ENCODE results near the gene NLGN2.

NLGN2 gene

GRCh38 chr17:7418472-7419152 lies 11.0 kb downstream of the NLGN2 start:
- WGBS, result 78% methylated on average over 13 of the region's 18 CpGs
- Histone ChIP-seq H3K9me3 (ENCODE audit: control insufficient read depth, low read length) (no peaks in the 10 kb centered on the region), H3K14ac (ENCODE audit: low read length in 2 of 2) (no peak overlapping the region), H3K79me1 (replicated peaks; ENCODE audit: low read length, poor library complexity, severe bottlenecking) (peaks cover 3% of the 10 kb centered on the region), H2BK12ac (ENCODE audit: low read length in 2 of 2) (no peak overlapping the region), H3K4me3 (ENCODE audit: insufficient read depth in 1 of 2, low read depth in 1 of 2, low read length in 2 of 2) (no peak overlapping the region), H3K23ac (ENCODE audit: low read length in 2 of 2) (no peak overlapping the region), H3K36me3 (ENCODE audit: control insufficient read depth in 1 of 2, insufficient read depth in 2 of 2, low read depth in 1 of 2, low read length in 2 of 2) (peaks cover 24 to 54% of the 10 kb centered on the region in 2 experiments), H3K27ac (ENCODE audit: low read length, poor library complexity, severe bottlenecking) (no peak overlapping the region), H2AK5ac (ENCODE audit: low read length, severe bottlenecking) (no peak overlapping the region), H2AFZ (ENCODE audit: low read depth, low read length) (no peak overlapping the region), H3K18ac (ENCODE audit: low read depth in 1 of 2, low read length in 2 of 2) (no peak overlapping the region), H3K4me2 (ENCODE audit: low read length, poor library complexity, severe bottlenecking) (no peak overlapping the region), H4K8ac (ENCODE audit: low read length) (no peak overlapping the region), H3K4ac (ENCODE audit: low read depth in 1 of 2, low read length in 2 of 2) (no peak overlapping the region), H4K91ac (ENCODE audit: low read length) (no peak overlapping the region), H3K27me3 (ENCODE audit: control insufficient read depth in 1 of 2, insufficient read depth in 1 of 2, low read length in 2 of 2) (no peaks in the 10 kb centered on the region), H3K9ac (ENCODE audit: low read length) (no peak overlapping the region), H3K4me1 (ENCODE audit: control insufficient read depth, insufficient read depth, low read depth, low read length) (peaks cover 3% of the 10 kb centered on the region), H2BK120ac (ENCODE audit: low read depth, low read length) (no peak overlapping the region), H2BK5ac (ENCODE audit: low read depth, low read length, poor library complexity, severe bottlenecking) (no peak overlapping the region), H2BK15ac (ENCODE audit: low read depth, poor library complexity, severe bottlenecking) (no peak overlapping the region)
- no peak for DNase-seq

- peaks cover 3% of the 10 kb centered on the region for H3K4me1 ChIP-seq (ENCODE audit: control insufficient read depth, insufficient read depth, low read depth, low read length)
- 80% methylated on average over 17 of the region's 17 CpGs for WGBS
- no peak within 1 kb of the TSS for H3K9ac ChIP-seq (ENCODE audit: low read length)
- no peak within 1 kb of the TSS for H3K4me3 ChIP-seq (ENCODE audit: insufficient read depth in 1 of 2, low read depth in 1 of 2, low read length in 2 of 2)
- no peak within 1 kb of the TSS for H3K4ac ChIP-seq (ENCODE audit: low read depth in 1 of 2, low read length in 2 of 2)
- no peak within 1 kb of the TSS for H3K4me2 ChIP-seq (ENCODE audit: low read length, poor library complexity, severe bottlenecking)
- no peak within 1 kb of the TSS for H3K27ac ChIP-seq (ENCODE audit: low read length, poor library complexity, severe bottlenecking)
- DNase-seq, result no peak
- H4K91ac ChIP-seq (ENCODE audit: low read length), result no peak within 1 kb of the TSS
- no peak within 1 kb of the TSS for H2BK5ac ChIP-seq (ENCODE audit: low read depth, low read length, poor library complexity, severe bottlenecking)
- H3K9me3 ChIP-seq (ENCODE audit: control insufficient read depth, low read length), result no peaks in the 10 kb centered on the region
- no peak within 1 kb of the TSS for H3K18ac ChIP-seq (ENCODE audit: low read depth in 1 of 2, low read length in 2 of 2)
- H3K23ac ChIP-seq (ENCODE audit: low read length in 2 of 2), result no peak within 1 kb of the TSS
- H3K27me3 ChIP-seq (ENCODE audit: control insufficient read depth in 1 of 2, insufficient read depth in 1 of 2, low read length in 2 of 2), result peaks cover 0 to 2% of the 10 kb centered on the region in 2 experiments
- H2BK12ac ChIP-seq (ENCODE audit: low read length in 2 of 2), result no peak within 1 kb of the TSS
- H3K14ac ChIP-seq (ENCODE audit: low read length in 2 of 2), result no peak within 1 kb of the TSS
- no peak within 1 kb of the TSS for H2AK5ac ChIP-seq (ENCODE audit: low read length, severe bottlenecking)
- peaks cover 2% of the 10 kb centered on the region for H3K79me1 ChIP-seq (replicated peaks; ENCODE audit: low read length, poor library complexity, severe bottlenecking)
- H2BK15ac ChIP-seq (ENCODE audit: low read depth, poor library complexity, severe bottlenecking), result no peak within 1 kb of the TSS
- no peak within 1 kb of the TSS for H4K8ac ChIP-seq (ENCODE audit: low read length)
- H2AFZ ChIP-seq (ENCODE audit: low read depth, low read length), result no peak within 1 kb of the TSS
- H3K36me3 ChIP-seq (ENCODE audit: control insufficient read depth in 1 of 2, insufficient read depth in 2 of 2, low read depth in 1 of 2, low read length in 2 of 2), result peaks cover 22 to 40% of the 10 kb centered on the region in 2 experiments
- H2BK120ac ChIP-seq (ENCODE audit: low read depth, low read length), result no peak within 1 kb of the TSS
These were observed 12.4 kb downstream of the NLGN2 start, which contains the start of gene SPEM1 for GRCh38 chr17:7419819-7420610. TSS of gene SPEM1 (plus strand) at chr17:7420324. CDS start at chr17:7420385, 61 bp downstream.

- no peak overlapping the region for H4K91ac ChIP-seq (ENCODE audit: low read length)
These were observed 13.5 kb downstream of the NLGN2 start for GRCh38 chr17:7421186-7421585.

GRCh38 chr17:7423679-7424078 lies 16.0 kb downstream of the NLGN2 start:
- Histone ChIP-seq H3K9me3 (ENCODE audit: control insufficient read depth, low read length) (no peaks in the 10 kb centered on the region), H3K14ac (ENCODE audit: low read length in 2 of 2) (no peak overlapping the region), H3K27me3 (ENCODE audit: control insufficient read depth in 1 of 2, insufficient read depth in 1 of 2, low read length in 2 of 2) (peaks cover 0 to 8% of the 10 kb centered on the region in 2 experiments), H3K23ac (ENCODE audit: low read length in 2 of 2) (no peak overlapping the region), H2BK5ac (ENCODE audit: low read depth, low read length, poor library complexity, severe bottlenecking) (no peak overlapping the region), H3K9ac (ENCODE audit: low read length) (no peak overlapping the region), H3K18ac (ENCODE audit: low read depth in 1 of 2, low read length in 2 of 2) (no peak overlapping the region), H4K91ac (ENCODE audit: low read length) (no peak overlapping the region), H3K36me3 (ENCODE audit: control insufficient read depth in 1 of 2, insufficient read depth in 2 of 2, low read depth in 1 of 2, low read length in 2 of 2) (peaks cover 0 to 4% of the 10 kb centered on the region in 2 experiments), H4K8ac (ENCODE audit: low read length) (no peak overlapping the region), H3K4me1 (ENCODE audit: control insufficient read depth, insufficient read depth, low read depth, low read length) (no peaks in the 10 kb centered on the region), H3K4me3 (ENCODE audit: insufficient read depth in 1 of 2, low read depth in 1 of 2, low read length in 2 of 2) (no peak overlapping the region), H3K4ac (ENCODE audit: low read depth in 1 of 2, low read length in 2 of 2) (no peak overlapping the region), H3K27ac (ENCODE audit: low read length, poor library complexity, severe bottlenecking) (no peak overlapping the region), H2BK15ac (ENCODE audit: low read depth, poor library complexity, severe bottlenecking) (no peak overlapping the region), H2BK12ac (ENCODE audit: low read length in 2 of 2) (no peak overlapping the region), H2AFZ (ENCODE audit: low read depth, low read length) (no peak overlapping the region), H2AK5ac (ENCODE audit: low read length, severe bottlenecking) (no peak overlapping the region), H2BK120ac (ENCODE audit: low read depth, low read length) (no peak overlapping the region), H3K79me1 (replicated peaks; ENCODE audit: low read length, poor library complexity, severe bottlenecking) (no peaks in the 10 kb centered on the region), H3K4me2 (ENCODE audit: low read length, poor library complexity, severe bottlenecking) (no peak overlapping the region)
- DNase-seq, result no peak
- 90% methylated on average over 4 of the region's 4 CpGs for WGBS

More at GRCh38 chr17:7421186-7421585, 13.5 kb downstream of the NLGN2 start:
- Histone ChIP-seq H3K18ac (ENCODE audit: low read depth in 1 of 2, low read length in 2 of 2) (no peak overlapping the region), H2BK15ac (ENCODE audit: low read depth, poor library complexity, severe bottlenecking) (no peak overlapping the region), H2AK5ac (ENCODE audit: low read length, severe bottlenecking) (no peak overlapping the region), H3K79me1 (replicated peaks; ENCODE audit: low read length, poor library complexity, severe bottlenecking) (peaks cover 2% of the 10 kb centered on the region), H3K9me3 (ENCODE audit: control insufficient read depth, low read length) (no peaks in the 10 kb centered on the region), H2BK120ac (ENCODE audit: low read depth, low read length) (no peak overlapping the region), H3K4me2 (ENCODE audit: low read length, poor library complexity, severe bottlenecking) (no peak overlapping the region), H3K4me1 (ENCODE audit: control insufficient read depth, insufficient read depth, low read depth, low read length) (no peaks in the 10 kb centered on the region), H3K9ac (ENCODE audit: low read length) (no peak overlapping the region), H3K27me3 (ENCODE audit: control insufficient read depth in 1 of 2, insufficient read depth in 1 of 2, low read length in 2 of 2) (peaks cover 0 to 8% of the 10 kb centered on the region in 2 experiments), H3K4me3 (ENCODE audit: insufficient read depth in 1 of 2, low read depth in 1 of 2, low read length in 2 of 2) (no peak overlapping the region), H4K8ac (ENCODE audit: low read length) (no peak overlapping the region), H2BK12ac (ENCODE audit: low read length in 2 of 2) (no peak overlapping the region), H3K27ac (ENCODE audit: low read length, poor library complexity, severe bottlenecking) (no peak overlapping the region), H3K4ac (ENCODE audit: low read depth in 1 of 2, low read length in 2 of 2) (no peak overlapping the region), H3K36me3 (ENCODE audit: control insufficient read depth in 1 of 2, insufficient read depth in 2 of 2, low read depth in 1 of 2, low read length in 2 of 2) (peaks cover 11 to 28% of the 10 kb centered on the region in 2 experiments), H2BK5ac (ENCODE audit: low read depth, low read length, poor library complexity, severe bottlenecking) (no peak overlapping the region), H2AFZ (ENCODE audit: low read depth, low read length) (no peak overlapping the region), H3K14ac (ENCODE audit: low read length in 2 of 2) (no peak overlapping the region), H3K23ac (ENCODE audit: low read length in 2 of 2) (no peak overlapping the region)
- DNase-seq, result no peak
- WGBS, result 94% methylated on average over 16 of the region's 16 CpGs
